ENCODE measurements around the gene WSCD2.

GRCh38 chr12:108133482-108133881, 4.4 kb downstream of the WSCD2 start:
- TF ChIP-seq CTCF (IDR thresholded peaks at IDR 0.05) (no peak), POLR2A (IDR thresholded peaks at IDR 0.05) (no peak)

Data from vagina (tissue), 2 donors.